ENCODE measurements around the gene NAA35. TPM values are rescaled to one million over a fixed set of nuclear protein-coding genes. Genes with fewer than 3 reads are reported as not detected.
A peak's percentile ranks its signal among the peaks of the same experiment; 100 is the strongest.
"Not testable (repeated sequence)": the region's sequence is repeated elsewhere in the genome, so short reads cannot be mapped to it uniquely, and the experiment has no call there.

Gene NAA35
- total RNA-seq, 2 donors from 2014 or later = 25.1 to 29.0 TPM

- H3K9me3 Mint-ChIP-seq = no peaks in the 10 kb centered on the region
- DNase-seq = no peak
- H3K4me3 Mint-ChIP-seq = no peak overlapping the region
- peaks cover 6 to 39% of the 10 kb centered on the region in 2 donors for H3K36me3 Mint-ChIP-seq (ENCODE audit: insufficient read depth in 2 of 2)
- peak overlapping the region; percentile 5 for H3K27ac Mint-ChIP-seq
- H3K27me3 Mint-ChIP-seq (ENCODE audit: low read depth) = no peaks in the 10 kb centered on the region
- no peak for ATAC-seq (replicated peaks in 1 of 2)
- no peaks in the 10 kb centered on the region for H3K4me1 Mint-ChIP-seq (ENCODE audit: low read depth)
These were observed 23.6 kb downstream of the NAA35 start for GRCh38 chr9:85964526-85964925.

GRCh38 chr9:85964949-85965348, 24.0 kb downstream of the NAA35 start:
- H3K4me3 Mint-ChIP-seq = no peak overlapping the region
- no peaks in the 10 kb centered on the region for H3K4me1 Mint-ChIP-seq (ENCODE audit: low read depth)
- peaks cover 6 to 40% of the 10 kb centered on the region in 2 donors for H3K36me3 Mint-ChIP-seq (ENCODE audit: insufficient read depth in 2 of 2)
- ATAC-seq (replicated peaks in 1 of 2) = peak in 1 of 2 donors; percentile 30
- H3K27ac Mint-ChIP-seq = no peak overlapping the region
- no peaks in the 10 kb centered on the region for H3K27me3 Mint-ChIP-seq (ENCODE audit: low read depth)
- no peak for DNase-seq
- no peaks in the 10 kb centered on the region for H3K9me3 Mint-ChIP-seq

GRCh38 chr9:85969727-85970126, 28.8 kb downstream of the NAA35 start:
- H3K36me3 Mint-ChIP-seq (ENCODE audit: insufficient read depth in 2 of 2) = peaks cover 11 to 36% of the 10 kb centered on the region in 2 donors
- no peak for ATAC-seq (replicated peaks in 1 of 2)
- H3K9me3 Mint-ChIP-seq = no peaks in the 10 kb centered on the region
- no peak overlapping the region for H3K27ac Mint-ChIP-seq
- DNase-seq = no peak
- H3K4me1 Mint-ChIP-seq (ENCODE audit: low read depth) = peaks cover 8% of the 10 kb centered on the region
- no peaks in the 10 kb centered on the region for H3K27me3 Mint-ChIP-seq (ENCODE audit: low read depth)
- H3K4me3 Mint-ChIP-seq = no peak overlapping the region

GRCh38 chr9:85971731-85972130, 30.8 kb downstream of the NAA35 start:
- Mint-ChIP-seq H3K27me3 (ENCODE audit: low read depth) (no peaks in the 10 kb centered on the region), H3K36me3 (ENCODE audit: insufficient read depth in 2 of 2) (peaks cover 8 to 34% of the 10 kb centered on the region in 2 donors), H3K4me3 (no peak overlapping the region), H3K9me3 (no peaks in the 10 kb centered on the region), H3K27ac (peak overlapping the region; percentile 60), H3K4me1 (ENCODE audit: low read depth) (peaks cover 8% of the 10 kb centered on the region)
- ATAC-seq (replicated peaks in 1 of 2) = no peak
- no peak for DNase-seq

GRCh38 chr9:85973238-85973637, 32.3 kb downstream of the NAA35 start:
- no peak overlapping the region for H3K4me3 Mint-ChIP-seq

GRCh38 chr9:85974055-85974547, 33.2 kb downstream of the NAA35 start:
- DNase-seq; H3K9me3 Mint-ChIP-seq; H3K4me3 Mint-ChIP-seq; H3K4me1 Mint-ChIP-seq (ENCODE audit: low read depth); H3K27me3 Mint-ChIP-seq (ENCODE audit: low read depth); ATAC-seq (replicated peaks in 1 of 2); H3K27ac Mint-ChIP-seq: not testable (repeated sequence)
- peaks cover 10 to 30% of the 10 kb centered on the region in 2 donors for H3K36me3 Mint-ChIP-seq (ENCODE audit: insufficient read depth in 2 of 2)

More at GRCh38 chr9:85973238-85973637, 32.3 kb downstream of the NAA35 start:
- ATAC-seq (replicated peaks in 1 of 2) = peak in 1 of 2 donors; percentile 64
- peak overlapping the region; percentile 43 for H3K27ac Mint-ChIP-seq
- H3K36me3 Mint-ChIP-seq (ENCODE audit: insufficient read depth in 2 of 2) = peaks cover 8 to 30% of the 10 kb centered on the region in 2 donors
- H3K9me3 Mint-ChIP-seq = no peaks in the 10 kb centered on the region
- H3K27me3 Mint-ChIP-seq (ENCODE audit: low read depth) = no peaks in the 10 kb centered on the region
- no peak for DNase-seq
- H3K4me1 Mint-ChIP-seq (ENCODE audit: low read depth) = peaks cover 8% of the 10 kb centered on the region

- peaks cover 5 to 26% of the 10 kb centered on the region in 2 donors for H3K36me3 Mint-ChIP-seq (ENCODE audit: insufficient read depth in 2 of 2)
- no peak for DNase-seq
- no peak overlapping the region for H3K4me3 Mint-ChIP-seq
- no peaks in the 10 kb centered on the region for H3K9me3 Mint-ChIP-seq
- no peaks in the 10 kb centered on the region for H3K27me3 Mint-ChIP-seq (ENCODE audit: low read depth)
- H3K4me1 Mint-ChIP-seq (ENCODE audit: low read depth) = peaks cover 2% of the 10 kb centered on the region
- ATAC-seq (replicated peaks in 1 of 2) = no peak
- no peak overlapping the region for H3K27ac Mint-ChIP-seq
These were observed 37.5 kb downstream of the NAA35 start for GRCh38 chr9:85978496-85978895.

GRCh38 chr9:85981369-85981768, 40.4 kb downstream of the NAA35 start:
- peaks cover 17 to 38% of the 10 kb centered on the region in 2 donors for H3K36me3 Mint-ChIP-seq (ENCODE audit: insufficient read depth in 2 of 2)
- no peaks in the 10 kb centered on the region for H3K9me3 Mint-ChIP-seq
- no peak overlapping the region for H3K27ac Mint-ChIP-seq
- DNase-seq (no peak), ATAC-seq (replicated peaks in 1 of 2) (no peak)
- no peaks in the 10 kb centered on the region for H3K27me3 Mint-ChIP-seq (ENCODE audit: low read depth)
- H3K4me3 Mint-ChIP-seq = no peak overlapping the region
- peaks cover 12% of the 10 kb centered on the region for H3K4me1 Mint-ChIP-seq (ENCODE audit: low read depth)

- Mint-ChIP-seq H3K4me3 (no peak overlapping the region), H3K9me3 (peaks cover 0 to 2% of the 10 kb centered on the region in 2 donors), H3K36me3 (ENCODE audit: insufficient read depth in 2 of 2) (peaks cover 16 to 43% of the 10 kb centered on the region in 2 donors), H3K27me3 (ENCODE audit: low read depth) (no peaks in the 10 kb centered on the region), H3K27ac (no peak overlapping the region), H3K4me1 (ENCODE audit: low read depth) (peaks cover 16% of the 10 kb centered on the region)
- ATAC-seq (replicated peaks in 1 of 2) (peak; percentile 39 to 60), DNase-seq (no peak)
These were observed 43.5 kb downstream of the NAA35 start for GRCh38 chr9:85984457-85984856.

GRCh38 chr9:85987236-85987635, 46.3 kb downstream of the NAA35 start:
- Mint-ChIP-seq H3K36me3 (ENCODE audit: insufficient read depth in 2 of 2) (peaks cover 13 to 37% of the 10 kb centered on the region in 2 donors), H3K27me3 (ENCODE audit: low read depth) (no peaks in the 10 kb centered on the region), H3K27ac (no peak overlapping the region), H3K4me3 (no peak overlapping the region), H3K4me1 (ENCODE audit: low read depth) (peaks cover 20% of the 10 kb centered on the region), H3K9me3 (peaks cover 0 to 2% of the 10 kb centered on the region in 2 donors)
- DNase-seq (no peak), ATAC-seq (replicated peaks in 1 of 2) (no peak)

- peaks cover 4% of the 10 kb centered on the region for H3K4me1 Mint-ChIP-seq (ENCODE audit: low read depth)
- H3K9me3 Mint-ChIP-seq = no peaks in the 10 kb centered on the region
- no peak for ATAC-seq (replicated peaks in 1 of 2)
- DNase-seq = no peak
- H3K27me3 Mint-ChIP-seq (ENCODE audit: low read depth) = no peaks in the 10 kb centered on the region
- no peak overlapping the region for H3K27ac Mint-ChIP-seq
- no peak overlapping the region for H3K4me3 Mint-ChIP-seq
- peaks cover 0 to 14% of the 10 kb centered on the region in 2 donors for H3K36me3 Mint-ChIP-seq (ENCODE audit: insufficient read depth in 2 of 2)
These were observed 53.2 kb downstream of the NAA35 start for GRCh38 chr9:85994191-85994590.

GRCh38 chr9:85995097-85995496, 54.2 kb downstream of the NAA35 start:
- H3K36me3 Mint-ChIP-seq (ENCODE audit: insufficient read depth in 2 of 2) = peaks cover 0 to 10% of the 10 kb centered on the region in 2 donors
- no peaks in the 10 kb centered on the region for H3K27me3 Mint-ChIP-seq (ENCODE audit: low read depth)
- H3K4me3 Mint-ChIP-seq = no peak overlapping the region
- no peak for ATAC-seq (replicated peaks in 1 of 2)
- no peak for DNase-seq
- H3K4me1 Mint-ChIP-seq (ENCODE audit: low read depth) = peaks cover 4% of the 10 kb centered on the region
- no peak overlapping the region for H3K27ac Mint-ChIP-seq
- no peaks in the 10 kb centered on the region for H3K9me3 Mint-ChIP-seq

- H3K4me3 Mint-ChIP-seq = no peak overlapping the region
- peaks cover 0 to 14% of the 10 kb centered on the region in 2 donors for H3K36me3 Mint-ChIP-seq (ENCODE audit: insufficient read depth in 2 of 2)
- H3K4me1 Mint-ChIP-seq (ENCODE audit: low read depth) = peaks cover 4% of the 10 kb centered on the region
- DNase-seq (no peak), ATAC-seq (replicated peaks in 1 of 2) (no peak)
- no peaks in the 10 kb centered on the region for H3K27me3 Mint-ChIP-seq (ENCODE audit: low read depth)
- no peak overlapping the region for H3K27ac Mint-ChIP-seq
- H3K9me3 Mint-ChIP-seq = no peaks in the 10 kb centered on the region
These were observed 54.7 kb downstream of the NAA35 start for GRCh38 chr9:85995599-85995998.

- H3K36me3 Mint-ChIP-seq (ENCODE audit: insufficient read depth in 2 of 2) = peaks cover 23 to 51% of the 10 kb centered on the region in 2 donors
- H3K27ac Mint-ChIP-seq = no peak overlapping the region
- peaks cover 3 to 4% of the 10 kb centered on the region in 2 donors for H3K9me3 Mint-ChIP-seq
- H3K27me3 Mint-ChIP-seq (ENCODE audit: low read depth) = no peaks in the 10 kb centered on the region
- H3K4me3 Mint-ChIP-seq = no peak overlapping the region
- no peaks in the 10 kb centered on the region for H3K4me1 Mint-ChIP-seq (ENCODE audit: low read depth)
- ATAC-seq (replicated peaks in 1 of 2) = no peak
- no peak for DNase-seq
These were observed 64.4 kb downstream of the NAA35 start for GRCh38 chr9:86005253-86005775.

Measured in activated T-cell treated with anti-CD3 and anti-CD28 coated beads, Interleukin-2, amount 50 U/mL, for 72 hours (primary cell).